SK-N-SH (cell line): ENCODE data around the gene PKP1. TPM values are rescaled to one million over a fixed set of nuclear protein-coding genes. Genes with fewer than 3 reads are reported as not detected.

Experiments
- CTCF ChIA-PET: fragments of 300-600, 350-600 bp; formaldehyde crosslinking; extraction: SDS; loops from one replicate; lab custom pipeline; 2021; lab: Yijun Ruan, JAX
- POLR2A ChIA-PET: fragments of 350-600 bp; sonication (Branson Sonifier 250); formaldehyde crosslinking; extraction: SDS; loops from one replicate; lab custom pipeline; 2020; ENCODE audit warnings: antibody characterized with exemption, inconsistent platforms; lab: Yijun Ruan, JAX
- DNase-seq: peaks from one replicate; pipeline ENCODE4 v3.0.0; 2012
- H2AFZ ChIP-seq: fragments of 200-600 bp; sonication (generic); 2 replicates; pipeline ENCODE4 v1.8.1; 2016; ENCODE audit warnings: antibody characterized with exemption, mild to moderate bottlenecking, low read depth
- H3F3A ChIP-seq: fragments of 200-600 bp; sonication (generic); replicated peaks from 2 replicates; pipeline ENCODE3; 2016; ENCODE audit warnings: antibody characterized with exemption, mild to moderate bottlenecking; ENCODE audit not compliant: insufficient read depth
- H3K27ac ChIP-seq, 2 experiments: fragments of 200-500 bp in 1 of 2; fragments of 200-600 bp in 1 of 2; sonication (Bioruptor generic) in 1 of 2; sonication (generic), shearing (Covaris generic) in 1 of 2; 2 replicates each; pipeline versions ENCODE4 v1.5.1 to v1.6.1; 2014 to 2016; ENCODE audit warnings: low read depth in 2 of 2, inconsistent platforms in 1 of 2, low read length in 1 of 2, mild to moderate bottlenecking in 1 of 2, mixed read lengths in 1 of 2
- H3K27me3 ChIP-seq: fragments of 200-600 bp; sonication (generic), shearing (Covaris generic); 2 replicates; pipeline ENCODE4 v1.6.1; 2016; ENCODE audit warnings: mixed run types; ENCODE audit not compliant: insufficient read depth
- H3K36me3 ChIP-seq, 2 experiments: fragments of 200-500 bp in 1 of 2; fragments of 200-600 bp in 1 of 2; sonication (Bioruptor generic) in 1 of 2; sonication (generic) in 1 of 2; replicated peaks in 1 of 2; 2 replicates each; pipeline versions ENCODE3 to v1.5.1; 2014 to 2016; ENCODE audit warnings: low read length in 1 of 2, mild to moderate bottlenecking in 1 of 2; ENCODE audit not compliant: insufficient read depth in 2 of 2, control insufficient read depth in 1 of 2
- H3K4me1 ChIP-seq, 2 experiments: fragments of 200-500 bp in 1 of 2; fragments of 200-600 bp in 1 of 2; sonication (Bioruptor generic) in 1 of 2; sonication (generic), shearing (Covaris generic) in 1 of 2; 2 replicates each; pipeline versions ENCODE4 v1.5.1 to v1.6.1; 2014 to 2016; ENCODE audit warnings: low read depth in 1 of 2, low read length in 1 of 2, mixed run types in 1 of 2; ENCODE audit not compliant: insufficient read depth in 2 of 2, control insufficient read depth in 1 of 2
- H3K4me2 ChIP-seq: fragments of 200-600 bp; sonication (generic), shearing (Covaris generic); 2 replicates; pipeline ENCODE4 v1.6.1; 2017; ENCODE audit warnings: mixed run types
- H3K4me3 ChIP-seq, 2 experiments: fragments of 200-500 bp in 1 of 2; fragments of 200-600 bp in 1 of 2; sonication (Bioruptor generic) in 1 of 2; sonication (generic), shearing (Covaris generic) in 1 of 2; 2 replicates each; pipeline versions ENCODE4 v1.5.1 to v1.8.1; 2014 to 2016; ENCODE audit warnings: low read depth in 2 of 2, inconsistent platforms in 1 of 2, low read length in 1 of 2, mild to moderate bottlenecking in 1 of 2, mixed read lengths in 1 of 2, moderate library complexity in 1 of 2
- H3K79me2 ChIP-seq: fragments of 200-600 bp; sonication (generic); 2 replicates; pipeline ENCODE4 v1.8.1; 2017; ENCODE audit warnings: mild to moderate bottlenecking; ENCODE audit not compliant: insufficient read depth
- H3K9ac ChIP-seq: fragments of 200-600 bp; sonication (generic); 2 replicates; pipeline ENCODE4 v1.6.1; 2017; ENCODE audit warnings: mixed run types
- H3K9me2 ChIP-seq: fragments of 200-600 bp; sonication (generic); 2 replicates; pipeline ENCODE4 v1.6.1; 2017; ENCODE audit warnings: mixed run types
- H3K9me3 ChIP-seq: fragments of 200-600 bp; sonication (generic); 2 replicates; pipeline ENCODE4 v1.6.1; 2017; ENCODE audit warnings: mixed run types, mild to moderate bottlenecking, moderate library complexity
- H4K20me1 ChIP-seq: fragments of 200-600 bp; sonication (generic); 2 replicates; pipeline ENCODE4 v1.6.1; 2017; ENCODE audit warnings: mild to moderate bottlenecking, mixed run types; ENCODE audit not compliant: insufficient read depth
- CTCF ChIP-seq: fragments of 200-600 bp; sonication (generic); IDR thresholded peaks from 2 replicates; pipeline ENCODE4 v1.6.1; 2017; ENCODE audit warnings: antibody characterized with exemption, mild to moderate bottlenecking, moderate library complexity
- ELF1 ChIP-seq: IDR thresholded peaks from 2 replicates; pipeline ENCODE4 v1.4.0; 2012
- FOXJ3 ChIP-seq: sonication (generic); formaldehyde crosslinking; IDR thresholded peaks from 2 replicates; pipeline ENCODE4 v1.5.1; 2020; ENCODE audit warnings: mild to moderate bottlenecking, missing genetic modification reagents
- GATA2 ChIP-seq: sonication (generic); formaldehyde crosslinking; IDR thresholded peaks from 2 replicates; pipeline ENCODE4 v1.5.0; 2020; ENCODE audit warnings: mild to moderate bottlenecking, missing genetic modification reagents
- JUND ChIP-seq: IDR thresholded peaks from 2 replicates; pipeline ENCODE4 v1.4.0; 2012
- MEF2A ChIP-seq: IDR thresholded peaks from 2 replicates; pipeline ENCODE4 v1.4.0; 2012; ENCODE audit warnings: low read depth, borderline replicate concordance
- RAD21 ChIP-seq: IDR thresholded peaks from 2 replicates; pipeline ENCODE4 v1.6.1; 2012; ENCODE audit warnings: mild to moderate bottlenecking, low read length
- REST ChIP-seq: IDR thresholded peaks from 2 replicates; pipeline ENCODE4 v1.6.1; 2012; ENCODE audit warnings: mild to moderate bottlenecking, low read depth, low read length, moderate library complexity
- RXRA ChIP-seq: IDR thresholded peaks from 2 replicates; pipeline ENCODE4 v1.4.0; 2012; ENCODE audit warnings: low read depth, mild to moderate bottlenecking, borderline replicate concordance
- SIN3A ChIP-seq: IDR thresholded peaks from 2 replicates; pipeline ENCODE4 v1.6.1; 2012; ENCODE audit warnings: low read depth, mild to moderate bottlenecking, low read length, moderate library complexity, borderline replicate concordance
- WGBS: methylation state at CpG from one replicate; pipeline ENCODE4 v1.1.6; 2017; ENCODE audit warnings: low lambda C conversion rate; 5-methylcytosine and 5-hydroxymethylcytosine counted together
- polyA plus RNA-seq, 3 experiments: library from polyadenylated mRNA; depleted of rRNA; stranded (reverse); fragments of >200 nt; gene quantifications; 2 replicates each; pipeline ENCODE4 v1.2.3, GENCODE V29; 2012
- TF ChIP-seq, protein P1 (sequence below): IDR thresholded peaks from 2 replicates; pipeline ENCODE4 v1.4.0; 2012; ENCODE audit warnings: low read depth, borderline replicate concordance

Gene PKP1
- polyA plus RNA-seq, 1 of the 3 experiments (the other 2 are of a cell fraction), result not detected

DNA sequence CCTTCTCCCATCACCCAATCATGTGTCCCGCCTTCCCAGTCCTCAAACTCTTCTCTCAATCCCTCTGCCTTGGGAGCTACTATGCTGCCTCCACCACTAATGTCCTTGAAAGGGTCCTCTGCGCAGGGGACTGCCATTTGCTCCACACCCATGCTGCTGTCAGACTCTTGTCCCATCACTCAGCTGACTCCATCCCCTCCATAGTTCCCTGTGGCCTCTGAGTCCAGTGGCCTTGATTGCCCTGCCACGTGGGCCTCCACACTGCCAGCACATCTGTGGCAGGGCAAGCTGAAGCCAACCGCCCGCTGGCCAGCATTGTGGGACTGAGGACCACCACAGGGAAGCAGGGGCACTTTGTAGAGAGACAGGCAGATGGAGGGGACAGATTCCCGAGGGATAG lies 95.5 kb downstream of the PKP1 start:
- no peak overlapping the region for H2AFZ ChIP-seq
- H4K20me1 ChIP-seq, result no peaks in the 10 kb centered on the region
- no peaks in the 10 kb centered on the region for H3K9me3 ChIP-seq
- H3F3A ChIP-seq, result no peaks in the 10 kb centered on the region
- H3K4me1 ChIP-seq, result peaks cover 2 to 32% of the 10 kb centered on the region in 2 experiments; a peak in 3 of 4 replicates
- H3K9ac ChIP-seq, result no peak overlapping the region
- no peaks in the 10 kb centered on the region for H3K9me2 ChIP-seq
- no peak overlapping the region for H3K4me2 ChIP-seq
- TF ChIP-seq MEF2A, result no peak
- TF ChIP-seq, all 33 proteins: peak for 0
- H3K36me3 ChIP-seq, result no peaks in the 10 kb centered on the region
- ChIA-PET CTCF (interaction anchor here (0.7 to 2.3 kb wide), 4 partner anchors 16 to 33 kb away, joined by 3 to 5 read pairs (median 3); no protein-coding TSS in a partner anchor), POLR2A (no interaction called here)
- DNase-seq, result no peak
- 84% methylated on average over 6 of the region's 6 CpGs for WGBS
- no peak overlapping the region for H3K27ac ChIP-seq
- H3K4me3 ChIP-seq, result no peak overlapping the region
- H3K27me3 ChIP-seq, result peaks cover 19% of the 10 kb centered on the region; the same call in 1 of the 2 replicates
- no peaks in the 10 kb centered on the region for H3K79me2 ChIP-seq

DNA sequence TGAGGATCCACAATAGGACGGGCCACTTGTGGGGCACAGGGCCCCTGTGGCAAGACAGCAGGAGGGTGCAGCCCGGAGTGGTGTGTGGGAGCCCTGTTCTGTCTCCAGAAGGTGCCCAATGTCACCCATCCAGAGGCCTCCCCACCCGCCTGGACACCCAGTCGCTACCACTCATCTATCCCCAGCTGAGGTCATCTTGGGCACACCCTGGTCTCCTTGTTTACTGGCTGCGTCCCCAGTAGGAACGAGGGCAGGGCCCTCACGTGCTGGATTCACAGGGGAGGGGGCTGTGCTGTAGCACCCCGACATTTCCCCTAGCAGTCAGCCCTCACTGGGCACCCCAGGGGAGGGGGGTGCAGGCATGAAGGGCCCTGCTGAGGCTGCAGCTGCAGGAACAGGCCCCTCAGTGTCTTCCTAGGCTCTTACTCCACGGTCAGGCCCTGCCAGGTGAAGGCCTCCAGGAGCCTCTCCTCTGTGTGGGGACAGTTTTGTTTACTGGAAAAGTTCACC lies 96.5 kb downstream of the PKP1 start:
- 85% methylated on average over 6 of the region's 9 CpGs for WGBS
- DNase-seq, result no peak

More for the DNA sequence above, 96.5 kb downstream of the PKP1 start:
- Histone ChIP-seq H3K9ac (no peak overlapping the region), H3K4me3 (no peak overlapping the region), H3K4me1 (peaks cover 9 to 29% of the 10 kb centered on the region in 2 experiments; a peak in 3 of 4 replicates), H3K4me2 (no peak overlapping the region), H3K27me3 (peaks cover 16% of the 10 kb centered on the region; the same call in 1 of the 2 replicates), H2AFZ (no peak overlapping the region), H3F3A (no peaks in the 10 kb centered on the region), H4K20me1 (no peaks in the 10 kb centered on the region), H3K9me3 (no peaks in the 10 kb centered on the region), H3K9me2 (no peaks in the 10 kb centered on the region), H3K79me2 (no peaks in the 10 kb centered on the region), H3K36me3 (no peaks in the 10 kb centered on the region), H3K27ac (no peak overlapping the region)
- TF ChIP-seq FOXJ3 (CRISPR knock-in tag), result no peak
- no peak for TF ChIP-seq RAD21
- TF ChIP-seq, protein P1, sequence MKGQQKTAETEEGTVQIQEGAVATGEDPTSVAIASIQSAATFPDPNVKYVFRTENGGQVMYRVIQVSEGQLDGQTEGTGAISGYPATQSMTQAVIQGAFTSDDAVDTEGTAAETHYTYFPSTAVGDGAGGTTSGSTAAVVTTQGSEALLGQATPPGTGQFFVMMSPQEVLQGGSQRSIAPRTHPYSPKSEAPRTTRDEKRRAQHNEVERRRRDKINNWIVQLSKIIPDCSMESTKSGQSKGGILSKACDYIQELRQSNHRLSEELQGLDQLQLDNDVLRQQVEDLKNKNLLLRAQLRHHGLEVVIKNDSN, result no peak
- no peak for TF ChIP-seq GATA2 (CRISPR knock-in tag)
- TF ChIP-seq REST, result no peak
- no peak for TF ChIP-seq RXRA
- TF ChIP-seq SIN3A, result no peak
- no peak for TF ChIP-seq CTCF
- no peak for TF ChIP-seq JUND
- no peak for TF ChIP-seq ELF1
- CTCF ChIA-PET, result interaction anchor here (1.6 to 7.5 kb wide), 6 partner anchors 15 to 133 kb away, joined by 5 to 105 read pairs (median 6); no protein-coding TSS in a partner anchor
- POLR2A ChIA-PET, result no interaction called here
